ENCODE results near the gene H1-8.

Gene H1-8

GRCh38 chr3:129598484-129598883 is 55.5 kb downstream of the H1-8 start:
- no peak for TF ChIP-seq CTCF (IDR thresholded peaks at IDR 0.05; ENCODE audit: control insufficient read depth, extremely low read depth, insufficient read depth)
- H3K4me3 ChIP-seq (ENCODE audit: low read depth, low read length) = no peak overlapping the region
- DNase-seq (ENCODE audit: low read depth) = no peak

GRCh38 chr3:129599073-129599472 is 56.1 kb downstream of the H1-8 start:
- no peak overlapping the region for H3K4me3 ChIP-seq (ENCODE audit: low read depth, low read length)
- TF ChIP-seq CTCF (IDR thresholded peaks at IDR 0.05; ENCODE audit: control insufficient read depth, extremely low read depth, insufficient read depth) = no peak
- no peak for DNase-seq (ENCODE audit: low read depth)

GRCh38 chr3:129599607-129600006 is 56.6 kb downstream of the H1-8 start:
- DNase-seq (ENCODE audit: low read depth) = no peak
- no peak for TF ChIP-seq CTCF (IDR thresholded peaks at IDR 0.05; ENCODE audit: control insufficient read depth, extremely low read depth, insufficient read depth)
- no peak overlapping the region for H3K4me3 ChIP-seq (ENCODE audit: low read depth, low read length)

- H3K4me3 ChIP-seq (ENCODE audit: low read depth, low read length) = no peak overlapping the region
- DNase-seq (ENCODE audit: low read depth) = no peak
- TF ChIP-seq CTCF (IDR thresholded peaks at IDR 0.05; ENCODE audit: control insufficient read depth, extremely low read depth, insufficient read depth) = no peak
These were observed 57.4 kb downstream of the H1-8 start for GRCh38 chr3:129600348-129600747.

Data from LNCaP clone FGC (cell line).